LNCaP clone FGC (cell line): ENCODE data around the gene ZFP91.

Experiments
- DNase-seq: peaks from one replicate; pipeline ENCODE4 v3.0.0-alpha.2; 2011; ENCODE audit warnings: low read depth
- H3K4me3 ChIP-seq: 2 replicates; pipeline ENCODE4 v1.5.1; 2011; ENCODE audit warnings: mild to moderate bottlenecking, low read depth, low read length, control low read depth
- CTCF ChIP-seq: IDR thresholded peaks from 2 replicates; pipeline ENCODE4 v1.5.1; 2012; ENCODE audit warnings: mild to moderate bottlenecking; ENCODE audit not compliant: control insufficient read depth, insufficient read depth; ENCODE audit errors: extremely low read depth

ZFP91 gene

DNA sequence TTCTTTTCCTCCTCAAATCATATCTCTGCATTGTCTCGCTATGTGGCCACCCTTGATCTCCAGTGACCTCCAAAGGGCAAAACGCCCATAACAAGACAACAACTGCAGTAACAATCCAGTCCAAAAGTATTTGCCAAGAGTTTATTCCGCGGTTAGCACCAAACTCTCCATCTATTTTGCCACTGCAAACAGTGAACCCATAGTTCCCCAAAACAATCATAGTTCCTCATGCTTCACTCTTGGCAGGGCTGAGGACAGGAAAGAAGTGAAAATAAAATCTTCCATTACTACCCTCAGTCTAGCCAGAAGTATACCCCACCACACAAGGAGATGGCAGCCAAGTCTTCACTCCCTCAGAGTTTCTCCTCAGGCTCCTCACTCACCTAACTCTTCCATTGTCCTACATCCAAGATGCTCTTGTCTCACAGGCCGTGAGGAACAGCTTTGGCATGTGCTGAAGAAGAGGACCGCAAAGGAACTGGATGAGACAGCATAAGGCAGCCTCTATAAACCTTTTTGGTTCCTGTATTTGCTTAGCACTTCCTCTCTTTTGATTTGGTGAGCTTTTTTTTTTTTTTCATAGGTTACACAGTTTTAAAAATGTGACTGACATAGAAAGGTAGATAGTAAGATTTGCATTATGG lies 3.4 kb upstream of the ZFP91 start, which contains the start of gene LPXN:
TSS of gene LPXN (minus strand) at position 480 of the 644 bp plus-strand sequence. CDS start at position 396, 84 bp downstream.
- no peak for DNase-seq
- H3K4me3 ChIP-seq: no peak within 1 kb of the TSS
- TF ChIP-seq CTCF: no peak

- peak; percentile 52 for TF ChIP-seq CTCF
Observed at GRCh38 chr11:58576887-58577471, 1.9 kb upstream of the ZFP91 start.

GRCh38 chr11:58577555-58578135 lies 1.2 kb upstream of the ZFP91 start:
- no peak for TF ChIP-seq CTCF
- H3K4me3 ChIP-seq: peak overlapping the region; percentile 92
- no peak for DNase-seq

More at GRCh38 chr11:58576887-58577471, 1.9 kb upstream of the ZFP91 start:
- no peak for DNase-seq
- peak overlapping the region; percentile 92 for H3K4me3 ChIP-seq

DNA sequence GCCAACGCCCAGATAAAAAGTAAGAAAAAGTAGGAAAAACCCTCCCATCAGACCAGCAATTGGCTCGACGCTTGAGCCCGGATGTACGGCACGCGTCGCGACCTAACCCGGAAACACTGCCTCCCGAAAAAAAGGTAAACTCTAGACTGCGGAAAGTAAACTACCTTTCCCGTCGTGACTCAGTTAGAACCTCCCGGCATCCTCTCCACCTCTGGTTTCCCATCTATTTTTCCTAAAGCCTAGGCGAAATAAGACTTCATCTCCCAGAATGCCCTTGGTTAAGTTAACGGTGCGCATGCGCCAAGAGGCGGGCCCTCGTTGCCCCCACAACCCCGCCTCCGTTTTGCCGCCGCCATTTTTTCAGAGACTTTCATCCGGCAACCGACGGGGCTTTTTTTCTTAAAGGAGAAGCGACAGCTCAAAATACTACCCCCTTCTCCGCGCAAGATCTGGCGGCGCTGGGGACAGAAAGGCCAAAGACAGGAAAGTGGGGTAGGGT lies 678 bp upstream of the ZFP91 start:
- peak; percentile 98 for DNase-seq
- no peak for TF ChIP-seq CTCF
- H3K4me3 ChIP-seq: peak overlapping the region; percentile 92

GRCh38 chr11:58579192-58580129 lies 598 bp downstream of the ZFP91 start:
- peak overlapping the region; percentile 92 for H3K4me3 ChIP-seq
- DNase-seq: peak; percentile 65
- peak; percentile 91 for TF ChIP-seq CTCF

- TF ChIP-seq CTCF: no peak
- H3K4me3 ChIP-seq: peak overlapping the region; percentile 92
- no peak for DNase-seq
Observed at GRCh38 chr11:58580311-58580710, 1.4 kb downstream of the ZFP91 start.
